ENCODE results near the gene CSGALNACT2. TPM values are rescaled to one million over a fixed set of nuclear protein-coding genes. Genes with fewer than 3 reads are reported as not detected.

Gene CSGALNACT2
- total and polyA plus RNA-seq, 4 donors: 4.1 to 11.0 (median 6.1) TPM

DNA sequence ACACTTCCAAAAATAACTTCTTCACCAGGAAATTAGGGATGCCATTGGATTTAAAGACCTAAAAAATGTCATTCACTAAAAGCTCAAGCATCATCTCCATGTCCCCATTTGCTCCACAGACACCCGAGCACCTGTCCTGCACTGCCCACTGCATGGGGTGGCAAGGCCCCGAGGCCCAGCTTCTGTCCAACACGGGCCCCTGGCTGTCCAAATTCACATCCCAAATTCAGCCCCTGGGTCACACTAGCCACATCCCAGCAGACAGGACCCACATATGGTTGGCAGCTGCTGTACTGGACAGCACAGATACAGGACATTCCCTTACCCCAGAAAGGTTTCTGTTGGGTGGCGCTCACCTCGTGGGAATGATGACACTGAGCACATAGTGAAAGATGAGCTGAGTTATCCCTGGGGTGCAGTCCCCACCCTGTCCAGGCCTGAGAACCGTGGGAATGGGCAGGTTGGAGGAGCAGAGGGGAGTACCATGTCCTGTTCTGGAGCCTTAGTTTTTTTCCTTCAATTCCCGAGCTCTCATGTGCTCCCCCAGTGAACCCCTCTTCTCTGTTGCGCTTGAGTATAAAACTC lies 55.3 kb downstream of the CSGALNACT2 start:
- DNase-seq (ENCODE audit: low spot score): peak; percentile 30
- Histone ChIP-seq H3K36me3 (ENCODE audit: control insufficient read depth in 4 of 4, insufficient read depth in 3 of 4, low read depth in 1 of 4, low read length in 3 of 4) (no peaks in the 10 kb centered on the region), H3K4me1 (ENCODE audit: control insufficient read depth in 4 of 4, insufficient read depth in 4 of 4, low read length in 3 of 4) (no peaks in the 10 kb centered on the region), H3K4me3 (ENCODE audit: low read depth in 1 of 3, low read length in 3 of 3) (no peak overlapping the region), H3K9ac (ENCODE audit: low read depth in 1 of 2, low read length in 2 of 2) (no peak overlapping the region), H3K27ac (ENCODE audit: low read depth in 1 of 2, low read length in 2 of 2) (no peak overlapping the region), H3K9me3 (ENCODE audit: control insufficient read depth in 4 of 4, low read length in 3 of 4) (no peaks in the 10 kb centered on the region), H3K27me3 (ENCODE audit: control insufficient read depth in 4 of 4, insufficient read depth in 4 of 4, low read length in 3 of 4) (no peaks in the 10 kb centered on the region)
- TF ChIP-seq JUND (IDR thresholded peaks at IDR 0.05) (no peak), GABPA (IDR thresholded peaks at IDR 0.05 in 1 of 2, conservative IDR thresholded peaks at IDR 0.05 in 1 of 2) (no peak)
- TF ChIP-seq, protein P1, sequence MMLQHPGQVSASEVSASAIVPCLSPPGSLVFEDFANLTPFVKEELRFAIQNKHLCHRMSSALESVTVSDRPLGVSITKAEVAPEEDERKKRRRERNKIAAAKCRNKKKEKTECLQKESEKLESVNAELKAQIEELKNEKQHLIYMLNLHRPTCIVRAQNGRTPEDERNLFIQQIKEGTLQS (IDR thresholded peaks at IDR 0.05): no peak
- WGBS: 87% methylated on average over 8 of the region's 8 CpGs

DNA sequence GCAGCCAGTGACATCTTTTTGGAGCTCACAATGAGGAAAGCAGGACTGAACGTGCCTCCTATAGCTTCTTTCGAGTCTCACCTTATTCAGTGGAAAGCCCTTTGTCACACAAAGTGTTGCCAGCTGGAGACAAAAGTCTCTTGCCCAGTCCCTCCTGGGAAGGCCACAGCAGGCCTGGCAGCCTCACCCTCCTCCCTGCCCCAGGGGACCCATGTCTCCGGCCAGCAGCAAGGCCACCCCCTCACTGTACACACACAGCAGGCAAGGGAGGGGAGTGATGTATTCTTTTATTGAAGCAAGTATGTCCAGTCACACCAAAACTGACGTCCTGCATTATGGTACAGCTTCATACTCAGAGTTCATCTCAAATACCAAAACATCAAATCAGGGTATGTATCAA lies 56.0 kb downstream of the CSGALNACT2 start:
- 86% methylated on average over 4 of the region's 4 CpGs for WGBS
- TF ChIP-seq HNF4A (conservative IDR thresholded peaks at IDR 0.05) (no peak), FOXA1 (IDR thresholded peaks at IDR 0.05) (no peak), FOXA2 (IDR thresholded peaks at IDR 0.05) (no peak), GABPA (IDR thresholded peaks at IDR 0.05 in 1 of 2, conservative IDR thresholded peaks at IDR 0.05 in 1 of 2) (no peak), JUND (IDR thresholded peaks at IDR 0.05) (no peak), RXRA (IDR thresholded peaks at IDR 0.05) (no peak), YY1 (IDR thresholded peaks at IDR 0.05) (no peak), HNF4G (IDR thresholded peaks at IDR 0.05) (no peak), EGR1 (IDR thresholded peaks at IDR 0.05; ENCODE audit: low read depth in 2 of 2) (no peak), TAF1 (conservative IDR thresholded peaks at IDR 0.05) (no peak)
- TF ChIP-seq, protein P1 (IDR thresholded peaks at IDR 0.05): no peak
- TF ChIP-seq, protein P2, sequence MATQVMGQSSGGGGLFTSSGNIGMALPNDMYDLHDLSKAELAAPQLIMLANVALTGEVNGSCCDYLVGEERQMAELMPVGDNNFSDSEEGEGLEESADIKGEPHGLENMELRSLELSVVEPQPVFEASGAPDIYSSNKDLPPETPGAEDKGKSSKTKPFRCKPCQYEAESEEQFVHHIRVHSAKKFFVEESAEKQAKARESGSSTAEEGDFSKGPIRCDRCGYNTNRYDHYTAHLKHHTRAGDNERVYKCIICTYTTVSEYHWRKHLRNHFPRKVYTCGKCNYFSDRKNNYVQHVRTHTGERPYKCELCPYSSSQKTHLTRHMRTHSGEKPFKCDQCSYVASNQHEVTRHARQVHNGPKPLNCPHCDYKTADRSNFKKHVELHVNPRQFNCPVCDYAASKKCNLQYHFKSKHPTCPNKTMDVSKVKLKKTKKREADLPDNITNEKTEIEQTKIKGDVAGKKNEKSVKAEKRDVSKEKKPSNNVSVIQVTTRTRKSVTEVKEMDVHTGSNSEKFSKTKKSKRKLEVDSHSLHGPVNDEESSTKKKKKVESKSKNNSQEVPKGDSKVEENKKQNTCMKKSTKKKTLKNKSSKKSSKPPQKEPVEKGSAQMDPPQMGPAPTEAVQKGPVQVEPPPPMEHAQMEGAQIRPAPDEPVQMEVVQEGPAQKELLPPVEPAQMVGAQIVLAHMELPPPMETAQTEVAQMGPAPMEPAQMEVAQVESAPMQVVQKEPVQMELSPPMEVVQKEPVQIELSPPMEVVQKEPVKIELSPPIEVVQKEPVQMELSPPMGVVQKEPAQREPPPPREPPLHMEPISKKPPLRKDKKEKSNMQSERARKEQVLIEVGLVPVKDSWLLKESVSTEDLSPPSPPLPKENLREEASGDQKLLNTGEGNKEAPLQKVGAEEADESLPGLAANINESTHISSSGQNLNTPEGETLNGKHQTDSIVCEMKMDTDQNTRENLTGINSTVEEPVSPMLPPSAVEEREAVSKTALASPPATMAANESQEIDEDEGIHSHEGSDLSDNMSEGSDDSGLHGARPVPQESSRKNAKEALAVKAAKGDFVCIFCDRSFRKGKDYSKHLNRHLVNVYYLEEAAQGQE (IDR thresholded peaks at IDR 0.05): no peak
- TF ChIP-seq, protein P3, sequence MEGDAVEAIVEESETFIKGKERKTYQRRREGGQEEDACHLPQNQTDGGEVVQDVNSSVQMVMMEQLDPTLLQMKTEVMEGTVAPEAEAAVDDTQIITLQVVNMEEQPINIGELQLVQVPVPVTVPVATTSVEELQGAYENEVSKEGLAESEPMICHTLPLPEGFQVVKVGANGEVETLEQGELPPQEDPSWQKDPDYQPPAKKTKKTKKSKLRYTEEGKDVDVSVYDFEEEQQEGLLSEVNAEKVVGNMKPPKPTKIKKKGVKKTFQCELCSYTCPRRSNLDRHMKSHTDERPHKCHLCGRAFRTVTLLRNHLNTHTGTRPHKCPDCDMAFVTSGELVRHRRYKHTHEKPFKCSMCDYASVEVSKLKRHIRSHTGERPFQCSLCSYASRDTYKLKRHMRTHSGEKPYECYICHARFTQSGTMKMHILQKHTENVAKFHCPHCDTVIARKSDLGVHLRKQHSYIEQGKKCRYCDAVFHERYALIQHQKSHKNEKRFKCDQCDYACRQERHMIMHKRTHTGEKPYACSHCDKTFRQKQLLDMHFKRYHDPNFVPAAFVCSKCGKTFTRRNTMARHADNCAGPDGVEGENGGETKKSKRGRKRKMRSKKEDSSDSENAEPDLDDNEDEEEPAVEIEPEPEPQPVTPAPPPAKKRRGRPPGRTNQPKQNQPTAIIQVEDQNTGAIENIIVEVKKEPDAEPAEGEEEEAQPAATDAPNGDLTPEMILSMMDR (IDR thresholded peaks at IDR 0.05; ENCODE audit: low read depth, low read length, missing input control): no peak

More for the DNA sequence above, 56.0 kb downstream of the CSGALNACT2 start:
- Histone ChIP-seq H3K27ac (ENCODE audit: low read depth in 1 of 2, low read length in 2 of 2) (no peak overlapping the region), H3K27me3 (ENCODE audit: control insufficient read depth in 4 of 4, insufficient read depth in 4 of 4, low read length in 3 of 4) (no peaks in the 10 kb centered on the region), H3K4me1 (ENCODE audit: control insufficient read depth in 4 of 4, insufficient read depth in 4 of 4, low read length in 3 of 4) (no peaks in the 10 kb centered on the region), H3K9ac (ENCODE audit: low read depth in 1 of 2, low read length in 2 of 2) (no peak overlapping the region), H3K9me3 (ENCODE audit: control insufficient read depth in 4 of 4, low read length in 3 of 4) (no peaks in the 10 kb centered on the region), H3K36me3 (ENCODE audit: control insufficient read depth in 4 of 4, insufficient read depth in 3 of 4, low read depth in 1 of 4, low read length in 3 of 4) (no peaks in the 10 kb centered on the region), H3K4me3 (ENCODE audit: low read depth in 1 of 3, low read length in 3 of 3) (no peak overlapping the region)
- DNase-seq (ENCODE audit: low spot score): no peak
